ENCODE measurements around the gene CYP19A1.

- no peak for TF ChIP-seq POLR2A (IDR thresholded peaks at IDR 0.05)
- TF ChIP-seq CTCF (IDR thresholded peaks at IDR 0.05) = no peak
Measured at GRCh38 chr15:51218299-51218938, 120.0 kb downstream of the CYP19A1 start.

Data from esophagus squamous epithelium (tissue), 4 donors.